ENCODE data around the gene SCRN2.

SCRN2 gene

GRCh38 chr17:47872019-47872650, 31.1 kb upstream of the SCRN2 start:
- CTCF ChIA-PET: interaction anchor here (1.1 to 2.7 kb wide), 5 partner anchors 9 to 75 kb away, joined by 3 to 17 read pairs (median 5); partner anchors contain the start of gene SCRN2
- no peak for DNase-seq (ENCODE audit: extremely low spot score)
- no peak for TF ChIP-seq CTCF (IDR thresholded peaks at IDR 0.05; ENCODE audit: control extremely low read depth, extremely low read depth, low read depth, missing control alignments)
- POLR2A ChIA-PET: no interaction called here

- POLR2A ChIA-PET: no interaction called here
- DNase-seq (ENCODE audit: extremely low spot score): no peak
- CTCF ChIA-PET: interaction anchor here (1.0 to 2.7 kb wide), 11 partner anchors 9 to 76 kb away, joined by 3 to 17 read pairs (median 4); partner anchors contain the start of gene SCRN2
- no peak for TF ChIP-seq CTCF (IDR thresholded peaks at IDR 0.05; ENCODE audit: control extremely low read depth, extremely low read depth, low read depth, missing control alignments)
These were observed 30.0 kb upstream of the SCRN2 start for GRCh38 chr17:47871048-47871447.

- no peak for DNase-seq (ENCODE audit: extremely low spot score)
- no peak for TF ChIP-seq CTCF (IDR thresholded peaks at IDR 0.05; ENCODE audit: control extremely low read depth, extremely low read depth, low read depth, missing control alignments)
- CTCF ChIA-PET: interaction anchor here (1.0 to 1.7 kb wide), 7 partner anchors 9 to 77 kb away, joined by 3 to 14 read pairs (median 4); no protein-coding TSS in a partner anchor
- POLR2A ChIA-PET: no interaction called here
These were observed 29.0 kb upstream of the SCRN2 start for GRCh38 chr17:47870056-47870455.

- no peak for DNase-seq (ENCODE audit: extremely low spot score)
- ChIA-PET POLR2A (no interaction called here), CTCF (interaction anchor here (1.1 to 1.4 kb wide), 2 partner anchors 10 to 26 kb away, joined by 3 to 6 read pairs; no protein-coding TSS in a partner anchor)
- TF ChIP-seq CTCF (IDR thresholded peaks at IDR 0.05; ENCODE audit: control extremely low read depth, extremely low read depth, low read depth, missing control alignments): no peak
These were observed 28.0 kb upstream of the SCRN2 start for GRCh38 chr17:47869114-47869513.

- no peak for DNase-seq (ENCODE audit: extremely low spot score)
- ChIA-PET POLR2A (no interaction called here), CTCF (interaction anchor here (1.0 to 1.4 kb wide), 3 partner anchors 11 to 25 kb away, joined by 3 to 6 read pairs (median 5); no protein-coding TSS in a partner anchor)
- TF ChIP-seq CTCF (IDR thresholded peaks at IDR 0.05; ENCODE audit: control extremely low read depth, extremely low read depth, low read depth, missing control alignments): no peak
These were observed 26.9 kb upstream of the SCRN2 start for GRCh38 chr17:47867813-47868533.

GRCh38 chr17:47866941-47867340, 25.9 kb upstream of the SCRN2 start:
- POLR2A ChIA-PET: no interaction called here
- no peak for TF ChIP-seq CTCF (IDR thresholded peaks at IDR 0.05; ENCODE audit: control extremely low read depth, extremely low read depth, low read depth, missing control alignments)
- DNase-seq (ENCODE audit: extremely low spot score): no peak
- CTCF ChIA-PET: no interaction called here

Measured in GM10248 (cell line).